Lower lobe of right lung (tissue), 2 donors: Measurements from ENCODE around the gene FUT8. TPM values are rescaled to one million over a fixed set of nuclear protein-coding genes. Genes with fewer than 3 reads are reported as not detected.

Experiments used
- ATAC-seq, 2 donors: fragments of 200-7000 bp; cut with Tn5 transposase; one replicate each; pipeline ENCODE4 v1.9.1; 2020 to 2022; ENCODE audit warnings: mild to moderate bottlenecking in 2 of 2, moderate library complexity in 2 of 2
- DNase-seq: peaks from one replicate; pipeline ENCODE4 v3.0.0-alpha.2; 2020
- H3K27ac ChIP-seq: fragments of 200-600 bp; one replicate; pipeline ENCODE4 v1.8.0; 2022
- H3K27me3 ChIP-seq: fragments of 200-600 bp; one replicate; pipeline ENCODE4 v1.8.0; 2022; ENCODE audit warnings: low read depth
- H3K36me3 ChIP-seq: fragments of 200-600 bp; one replicate; pipeline ENCODE4 v1.8.0; 2022; ENCODE audit warnings: mild to moderate bottlenecking
- H3K4me1 ChIP-seq: fragments of 200-600 bp; one replicate; pipeline ENCODE4 v1.8.0; 2022
- H3K4me3 ChIP-seq: fragments of 200-600 bp; one replicate; pipeline ENCODE4 v1.8.0; 2022; ENCODE audit warnings: mild to moderate bottlenecking
- H3K9me3 ChIP-seq: fragments of 200-600 bp; one replicate; pipeline ENCODE4 v1.8.0; 2022
- intact Hi-C: fragments of 100-400 bp; cut with DNase I; formaldehyde crosslinking; loops from one replicate; pipeline ENCODE4 v1.11.0; 2022
- total RNA-seq: library from RNA; stranded (reverse); fragmentation: NEBNext Ultra II Directional; extraction: Animal tissue kit (Norgen Biotek cat#: 25700); gene quantifications from one replicate; pipeline ENCODE4 v1.2.1, GENCODE V29; 2021
- TF ChIP-seq, protein P1 (sequence below): fragments of 200-600 bp; IDR thresholded peaks from one replicate; pipeline ENCODE4 v1.8.0; 2022; ENCODE audit warnings: antibody characterized with exemption, mild to moderate bottlenecking
- donor health status: DM: no; HTN: yes; CAD: no; lungs with severe emphysema.

FUT8 gene
- total RNA-seq, 1 donor from 2014 or later, result 46.1 TPM

- H3K27me3 ChIP-seq, result no peaks in the 10 kb centered on the region
- H3K36me3 ChIP-seq, result no peaks in the 10 kb centered on the region
- H3K4me3 ChIP-seq, result no peak overlapping the region
- intact Hi-C loops, result no loop called here
- DNase-seq, result no peak
- H3K4me1 ChIP-seq, result no peaks in the 10 kb centered on the region
- no peak for ATAC-seq
- no peaks in the 10 kb centered on the region for H3K9me3 ChIP-seq
- TF ChIP-seq, protein P1, sequence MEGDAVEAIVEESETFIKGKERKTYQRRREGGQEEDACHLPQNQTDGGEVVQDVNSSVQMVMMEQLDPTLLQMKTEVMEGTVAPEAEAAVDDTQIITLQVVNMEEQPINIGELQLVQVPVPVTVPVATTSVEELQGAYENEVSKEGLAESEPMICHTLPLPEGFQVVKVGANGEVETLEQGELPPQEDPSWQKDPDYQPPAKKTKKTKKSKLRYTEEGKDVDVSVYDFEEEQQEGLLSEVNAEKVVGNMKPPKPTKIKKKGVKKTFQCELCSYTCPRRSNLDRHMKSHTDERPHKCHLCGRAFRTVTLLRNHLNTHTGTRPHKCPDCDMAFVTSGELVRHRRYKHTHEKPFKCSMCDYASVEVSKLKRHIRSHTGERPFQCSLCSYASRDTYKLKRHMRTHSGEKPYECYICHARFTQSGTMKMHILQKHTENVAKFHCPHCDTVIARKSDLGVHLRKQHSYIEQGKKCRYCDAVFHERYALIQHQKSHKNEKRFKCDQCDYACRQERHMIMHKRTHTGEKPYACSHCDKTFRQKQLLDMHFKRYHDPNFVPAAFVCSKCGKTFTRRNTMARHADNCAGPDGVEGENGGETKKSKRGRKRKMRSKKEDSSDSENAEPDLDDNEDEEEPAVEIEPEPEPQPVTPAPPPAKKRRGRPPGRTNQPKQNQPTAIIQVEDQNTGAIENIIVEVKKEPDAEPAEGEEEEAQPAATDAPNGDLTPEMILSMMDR, result no peak
- H3K27ac ChIP-seq, result no peak overlapping the region
Measured at GRCh38 chr14:65476273-65476941, 63.9 kb downstream of the FUT8 start.

- intact Hi-C loops, result no loop called here
- TF ChIP-seq, protein P1, result no peak
- no peak for ATAC-seq
Measured at GRCh38 chr14:65476942-65477318, 64.4 kb downstream of the FUT8 start.

DNA sequence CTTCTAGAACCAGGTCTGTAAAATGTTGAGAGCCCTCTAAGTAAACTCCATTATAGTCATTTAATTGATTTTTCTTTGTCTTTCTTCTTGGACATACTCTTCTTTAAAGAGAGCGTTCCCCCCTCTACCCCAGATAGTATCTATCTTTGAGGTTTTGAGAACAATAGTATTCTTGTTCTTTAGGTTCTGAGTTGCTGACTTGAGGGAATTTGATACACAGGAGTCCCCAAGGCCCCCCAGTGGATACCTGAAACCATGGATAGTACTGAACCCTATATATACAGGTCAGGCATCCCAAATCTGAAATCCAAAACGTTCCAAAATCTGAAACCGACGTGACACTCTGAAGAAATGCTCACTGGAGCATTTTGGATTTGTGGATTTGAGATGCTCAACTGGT is 65.5 kb downstream of the FUT8 start:
- TF ChIP-seq, protein P1, result no peak

More at GRCh38 chr14:65476942-65477318, 64.4 kb downstream of the FUT8 start:
- H3K4me1 ChIP-seq, result no peaks in the 10 kb centered on the region
- no peak overlapping the region for H3K27ac ChIP-seq
- DNase-seq, result no peak
- no peaks in the 10 kb centered on the region for H3K36me3 ChIP-seq
- H3K27me3 ChIP-seq, result no peaks in the 10 kb centered on the region
- H3K4me3 ChIP-seq, result no peak overlapping the region
- no peaks in the 10 kb centered on the region for H3K9me3 ChIP-seq

DNA sequence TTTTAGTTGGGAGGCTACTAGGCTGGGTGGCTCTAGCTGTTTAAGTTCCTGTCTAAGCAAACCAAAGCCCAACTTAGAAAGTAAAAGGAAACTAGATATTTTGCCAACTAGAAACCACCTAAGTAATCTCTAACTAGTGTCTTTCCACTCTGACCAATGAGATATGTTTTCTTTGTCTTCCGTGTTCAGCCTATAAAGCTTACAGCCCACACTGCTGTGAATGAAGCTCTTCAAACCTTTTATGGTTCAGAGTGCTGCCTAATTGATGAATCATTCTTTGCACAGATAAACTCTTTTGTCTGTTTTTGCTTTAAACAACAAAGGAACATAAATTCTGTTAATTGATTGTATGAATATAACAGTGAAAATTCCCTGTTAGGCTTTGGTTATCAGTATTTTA is 66.1 kb downstream of the FUT8 start:
- TF ChIP-seq, protein P1, result no peak
- ATAC-seq (no peak), DNase-seq (no peak)
- Histone ChIP-seq H3K9me3 (no peaks in the 10 kb centered on the region), H3K36me3 (no peaks in the 10 kb centered on the region), H3K27ac (no peak overlapping the region), H3K27me3 (no peaks in the 10 kb centered on the region), H3K4me1 (no peaks in the 10 kb centered on the region), H3K4me3 (no peak overlapping the region)
- intact Hi-C loops, result no loop called here

More for the DNA sequence above, 65.5 kb downstream of the FUT8 start:
- no peak for DNase-seq
- no peak overlapping the region for H3K4me3 ChIP-seq
- H3K36me3 ChIP-seq, result no peaks in the 10 kb centered on the region
- no peak for ATAC-seq
- H3K9me3 ChIP-seq, result no peaks in the 10 kb centered on the region
- no peak overlapping the region for H3K27ac ChIP-seq
- H3K27me3 ChIP-seq, result no peaks in the 10 kb centered on the region
- no peaks in the 10 kb centered on the region for H3K4me1 ChIP-seq
- intact Hi-C loops, result no loop called here

DNA sequence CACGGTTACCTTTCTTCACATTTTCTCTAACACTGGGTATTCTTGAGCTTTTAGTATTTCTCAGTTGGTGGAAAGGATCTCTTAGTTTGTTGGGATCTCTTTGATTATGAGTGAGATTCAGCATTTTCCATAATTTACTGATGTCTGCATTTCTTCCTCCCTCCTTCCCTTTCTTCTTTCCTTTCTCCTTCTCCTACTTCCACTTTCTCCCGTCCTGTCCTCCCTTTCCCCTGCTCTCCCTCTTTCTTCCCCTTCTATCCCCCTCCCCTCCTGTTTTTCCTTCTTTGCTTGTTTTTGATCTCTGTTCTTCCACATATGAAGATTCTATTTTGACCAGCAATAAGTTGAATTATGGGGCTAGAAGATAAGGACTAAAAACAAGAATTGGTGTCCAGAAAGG is 66.9 kb downstream of the FUT8 start:
- Histone ChIP-seq H3K4me3 (no peak overlapping the region), H3K36me3 (no peaks in the 10 kb centered on the region), H3K27me3 (no peaks in the 10 kb centered on the region), H3K9me3 (no peaks in the 10 kb centered on the region), H3K27ac (no peak overlapping the region), H3K4me1 (no peaks in the 10 kb centered on the region)
- ATAC-seq (no peak), DNase-seq (no peak)
- TF ChIP-seq, protein P1, result no peak
- intact Hi-C loops, result no loop called here
